GM12875 (cell line): ENCODE results near the gene FHIP1A.
"Not testable (repeated sequence)": the region's sequence is repeated elsewhere in the genome, so short reads cannot be mapped to it uniquely, and the experiment has no call there.

ENCODE experiments used
- H3K4me3 ChIP-seq: one replicate; pipeline ENCODE4 v1.5.1; 2011; ENCODE audit warnings: low read depth, low read length, control low read depth
- CTCF ChIP-seq: IDR thresholded peaks from 2 replicates; pipeline ENCODE4 v1.5.1; 2011; ENCODE audit warnings: low read depth, mild to moderate bottlenecking, control low read depth, inconsistent platforms, low read length, moderate library complexity, borderline replicate concordance; ENCODE audit not compliant: insufficient read depth

The FHIP1A gene

GRCh38 chr4:151395873-151396272 lies 13.1 kb upstream of the FHIP1A start:
- H3K4me3 ChIP-seq, result no peak overlapping the region
- no peak for TF ChIP-seq CTCF

GRCh38 chr4:151400343-151400742 lies 8.6 kb upstream of the FHIP1A start:
- H3K4me3 ChIP-seq, result no peak overlapping the region
- no peak for TF ChIP-seq CTCF

- H3K4me3 ChIP-seq, result no peak overlapping the region
- TF ChIP-seq CTCF, result no peak
Measured at GRCh38 chr4:151401739-151402138, 7.2 kb upstream of the FHIP1A start.

GRCh38 chr4:151402145-151402865 lies 6.7 kb upstream of the FHIP1A start:
- H3K4me3 ChIP-seq, result no peak overlapping the region
- no peak for TF ChIP-seq CTCF

GRCh38 chr4:151403656-151404055 lies 5.3 kb upstream of the FHIP1A start:
- no peak overlapping the region for H3K4me3 ChIP-seq
- no peak for TF ChIP-seq CTCF

- H3K4me3 ChIP-seq, result not testable (repeated sequence)
Measured at GRCh38 chr4:151404802-151405201, 4.2 kb upstream of the FHIP1A start.

GRCh38 chr4:151407018-151407417 lies 2.0 kb upstream of the FHIP1A start:
- no peak for TF ChIP-seq CTCF
- no peak overlapping the region for H3K4me3 ChIP-seq
